HL-60/S4 treated with phorbol 12-myristate 13-acetate at 8.2 ng/mL for 4 days and 3 days (cell line): Measurements from ENCODE around the gene ZNF660.

Experiments
- in situ Hi-C: fragments of 300-500 bp; cut with MboI; formaldehyde crosslinking; loops from 2 replicates; pipeline ENCODE4 v1.15.0; 2022; ENCODE audit warnings: low sequenced_read_pairs

ZNF660 gene

DNA sequence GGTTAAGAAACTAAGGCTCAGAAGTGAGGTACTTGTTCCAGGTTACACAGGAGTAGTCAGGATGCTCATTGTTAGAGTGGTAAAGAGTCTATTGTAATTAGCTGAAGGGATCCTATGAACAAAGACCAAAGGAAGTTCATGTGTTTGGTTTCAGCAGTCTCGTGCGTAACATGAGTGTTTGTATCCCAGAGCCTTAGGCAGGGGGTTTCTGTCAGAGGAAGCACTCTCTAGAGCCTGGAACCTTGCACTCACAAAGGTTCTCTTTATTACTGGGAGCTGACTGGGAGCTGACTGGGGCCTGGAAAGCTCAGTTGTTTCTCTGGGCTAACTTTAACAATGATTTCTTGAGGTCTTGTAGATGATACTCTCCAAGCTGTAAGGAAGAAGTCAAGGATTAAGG, 44.0 kb downstream of the ZNF660 start:
- in situ Hi-C loops: no loop called here

DNA sequence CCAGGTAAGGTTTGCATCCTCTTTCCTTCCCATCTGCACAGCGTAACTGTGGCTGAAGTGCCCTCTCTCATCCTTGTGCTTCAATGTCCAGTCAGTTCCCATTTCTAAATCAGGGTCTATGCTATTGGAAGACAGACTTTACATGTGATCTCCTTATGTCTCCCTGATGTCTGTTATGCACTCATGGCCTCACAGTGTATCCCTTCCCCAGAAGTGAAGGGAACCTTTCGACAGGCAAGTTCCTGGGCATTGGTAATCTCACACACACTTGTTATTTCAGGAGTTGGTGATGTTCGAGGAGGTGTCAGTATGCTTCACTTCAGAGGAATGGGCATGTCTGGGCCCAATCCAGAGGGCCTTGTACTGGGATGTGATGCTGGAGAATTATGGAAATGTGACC, 47.4 kb downstream of the ZNF660 start:
- in situ Hi-C loops: no loop called here

DNA sequence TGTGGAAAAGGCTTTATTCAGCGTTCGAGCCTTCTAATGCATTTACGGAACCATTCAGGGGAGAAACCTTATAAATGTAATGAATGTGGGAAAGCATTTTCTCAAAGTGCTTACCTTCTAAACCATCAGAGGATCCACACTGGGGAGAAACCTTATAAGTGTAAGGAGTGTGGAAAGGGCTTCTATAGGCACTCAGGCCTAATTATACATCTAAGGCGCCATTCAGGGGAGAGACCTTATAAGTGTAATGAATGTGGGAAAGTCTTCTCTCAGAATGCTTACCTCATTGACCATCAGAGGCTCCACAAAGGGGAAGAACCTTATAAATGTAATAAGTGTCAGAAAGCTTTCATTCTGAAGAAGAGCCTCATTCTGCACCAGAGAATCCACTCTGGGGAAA, 57.6 kb downstream of the ZNF660 start:
- in situ Hi-C loops: no loop called here

- in situ Hi-C loops: no loop called here
Observed at GRCh38 chr3:44643024-44643423, 58.3 kb downstream of the ZNF660 start.

DNA sequence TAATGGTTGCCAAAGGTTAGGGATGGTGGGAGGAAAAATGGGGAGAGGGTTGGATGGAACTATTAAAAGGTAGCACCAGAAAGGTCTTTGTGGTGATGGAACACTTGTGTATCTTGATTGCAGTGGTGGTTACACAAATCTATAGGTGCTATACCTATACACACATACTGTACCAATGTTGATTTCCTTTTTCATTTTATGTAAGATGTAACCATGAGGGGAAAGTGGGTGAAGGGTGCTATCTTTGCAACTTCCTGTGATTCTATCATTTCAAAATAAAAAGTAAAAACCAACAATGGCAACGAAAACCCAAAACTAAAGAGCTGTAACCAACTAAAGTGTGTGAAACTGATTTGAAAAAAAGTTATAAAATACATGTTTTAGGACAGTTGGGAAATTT, 63.0 kb downstream of the ZNF660 start:
- in situ Hi-C loops: no loop called here

GRCh38 chr3:44648564-44649229, 63.9 kb downstream of the ZNF660 start, which contains the start of gene ZNF35:
ZNF35 (plus strand) TSS chr3:44648732; CDS start chr3:44651068, 2,336 bp downstream.
- in situ Hi-C loops: no loop called here
